Heart right ventricle (tissue), 16 donors: Measurements from ENCODE around the gene TNFAIP2. TPM values are rescaled to one million over a fixed set of nuclear protein-coding genes. Genes with fewer than 3 reads are reported as not detected.

Experiments
- ATAC-seq, 8 donors: fragments of 200-7000 bp; cut with Tn5 transposase; one replicate each; pipeline ENCODE4 v1.9.1; 2020; ENCODE audit warnings: mild to moderate bottlenecking in 8 of 8, moderate library complexity in 8 of 8, moderate number of reproducible peaks in 1 of 8
- DNase-seq, 2 donors: peaks; one replicate each; pipeline ENCODE4 v3.0.0-alpha.2; 2020
- H3K27ac ChIP-seq, 10 donors: fragments of 200-600 bp; sonication (generic) in 2 of 10; one replicate each; pipeline versions ENCODE4 v1.5.0 to v1.8.0; 2020 to 2022; ENCODE audit warnings: mild to moderate bottlenecking in 3 of 10
- H3K27me3 ChIP-seq, 7 donors: fragments of 200-600 bp; one replicate each; pipeline ENCODE4 v1.8.0; 2021 to 2022; ENCODE audit warnings: mild to moderate bottlenecking in 2 of 7
- H3K36me3 ChIP-seq, 9 donors: fragments of 200-600 bp; sonication (generic) in 1 of 9; one replicate each; pipeline versions ENCODE4 v1.5.0 to v1.8.0; 2020 to 2022; ENCODE audit warnings: mild to moderate bottlenecking in 2 of 9
- H3K4me1 ChIP-seq, 9 donors: fragments of 200-600 bp; sonication (generic) in 1 of 9; one replicate each; pipeline versions ENCODE4 v1.5.0 to v1.8.0; 2020 to 2022; ENCODE audit warnings: mild to moderate bottlenecking in 4 of 9
- H3K4me3 ChIP-seq, 10 donors: fragments of 200-600 bp; sonication (generic) in 2 of 10; one replicate each; pipeline versions ENCODE4 v1.5.0 to v1.8.0; 2020 to 2022; ENCODE audit warnings: mild to moderate bottlenecking in 7 of 10, moderate library complexity in 2 of 10
- H3K9me3 ChIP-seq, 11 donors: fragments of 200-600 bp in 10 of 11; sonication (generic) in 2 of 11; one replicate each; pipeline versions ENCODE4 v1.5.0 to v1.8.0; 2013 to 2022; ENCODE audit warnings: mild to moderate bottlenecking in 2 of 11, control low read depth in 1 of 11, moderate library complexity in 1 of 11
- WGBS, 2 donors: extraction: QIAGEN DNeasy Blood & Tissue Kit; methylation state at CpG; one replicate each; pipeline ENCODE4 v1.1.7; 2013; ENCODE audit warnings: inconsistent platforms in 1 of 2; 5-methylcytosine and 5-hydroxymethylcytosine counted together
- intact Hi-C, 10 donors: fragments of 100-400 bp; cut with DNase I; formaldehyde crosslinking; loops; one replicate each; pipeline versions ENCODE4 v1.11.1 to v1.14.2; 2022
- polyA plus RNA-seq, 2 donors: library from polyadenylated mRNA; stranded (reverse); fragments of 200-250 nt; gene quantifications; one replicate each; pipeline ENCODE4 v1.2.3, GENCODE V29; 2013
- total RNA-seq, 10 donors: library from RNA; stranded (reverse); fragmentation: NEBNext Ultra II Directional in 3 of 10; extraction: Animal tissue kit (Norgen Biotek cat#: 25700) in 3 of 10; gene quantifications; one replicate each; pipeline versions ENCODE4 v1.2.1 to v1.2.4, GENCODE V29; 2021 to 2023
- TF ChIP-seq, protein P1 (sequence below), 9 donors: fragments of 200-600 bp; sonication (generic) in 2 of 9; IDR thresholded peaks; one replicate each; pipeline versions ENCODE4 v1.5.0 to v1.8.0; 2021 to 2022; ENCODE audit warnings: antibody characterized with exemption in 9 of 9, mild to moderate bottlenecking in 5 of 9, moderate library complexity in 1 of 9
- donor health status: Arrhythmogenic right ventricular cardiomyopathy.
- donor health status: ischemic (EF 13 %, LVEDD 7.1; RV severe dilation, severe dysfunction).
- donor health status: healthy with polysubstance abuse.
- donor health status: DM: no; HTN: yes; CAD: no.
- donor health status: DM: no; HTN: no; CAD: no.
- donor health status: ischemic (EF 25% LVEDD 6.9; RV normal size, moderate dysfunction).
- donor health status: ischemic (EF 25% LVEDD 5.7; RV mildly dilated, moderate dysfunction).
- donor health status: healthy.
- donor health status: DM: yes; HTN: yes; CAD: no.
- donor health status: Ischemic cardiomyopathy.
- donor health status: ischemic (EF 35%, LVEDD 5.7; RV mildly dilated, moderate dysfunction).
- donor health status: nonischemic (EF 11% LVEDD 7.7; RV severe dilation, severe dysfunction).
- donor health status: DM: yes; HTN: yes; CAD: no.
- donor health status: PGD.
- donor health status: ischemic (EF 29% LVEDD 5.4; RV normal size, mild dysfunction).
- donor health status: nonischemic (EF 23%, LVEDD 6.1; RV moderate dilation, normal function).

The TNFAIP2 gene
- total and polyA plus RNA-seq, 12 donors = 21.8 to 138 (median 42.0) TPM

DNA sequence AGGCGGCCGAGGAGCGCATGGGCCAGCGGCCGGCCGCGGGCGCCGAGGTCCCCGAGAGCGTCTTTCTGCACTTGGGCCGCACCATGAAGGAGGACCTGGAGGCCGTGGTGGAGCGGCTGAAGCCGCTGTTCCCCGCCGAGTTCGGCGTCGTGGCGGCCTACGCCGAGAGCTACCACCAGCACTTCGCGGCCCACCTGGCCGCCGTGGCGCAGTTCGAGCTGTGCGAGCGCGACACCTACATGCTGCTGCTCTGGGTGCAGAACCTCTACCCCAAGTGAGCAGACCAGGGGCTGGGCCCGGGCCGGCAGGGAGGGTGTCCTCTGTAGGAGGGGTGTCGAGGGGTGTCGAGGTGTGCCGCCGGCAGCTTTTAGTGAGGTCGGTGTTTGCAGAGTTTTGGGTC is 4.1 kb downstream of the TNFAIP2 start:
- H3K4me3 ChIP-seq = peak overlapping the region in 1 of 10 donors; percentile 27

DNA sequence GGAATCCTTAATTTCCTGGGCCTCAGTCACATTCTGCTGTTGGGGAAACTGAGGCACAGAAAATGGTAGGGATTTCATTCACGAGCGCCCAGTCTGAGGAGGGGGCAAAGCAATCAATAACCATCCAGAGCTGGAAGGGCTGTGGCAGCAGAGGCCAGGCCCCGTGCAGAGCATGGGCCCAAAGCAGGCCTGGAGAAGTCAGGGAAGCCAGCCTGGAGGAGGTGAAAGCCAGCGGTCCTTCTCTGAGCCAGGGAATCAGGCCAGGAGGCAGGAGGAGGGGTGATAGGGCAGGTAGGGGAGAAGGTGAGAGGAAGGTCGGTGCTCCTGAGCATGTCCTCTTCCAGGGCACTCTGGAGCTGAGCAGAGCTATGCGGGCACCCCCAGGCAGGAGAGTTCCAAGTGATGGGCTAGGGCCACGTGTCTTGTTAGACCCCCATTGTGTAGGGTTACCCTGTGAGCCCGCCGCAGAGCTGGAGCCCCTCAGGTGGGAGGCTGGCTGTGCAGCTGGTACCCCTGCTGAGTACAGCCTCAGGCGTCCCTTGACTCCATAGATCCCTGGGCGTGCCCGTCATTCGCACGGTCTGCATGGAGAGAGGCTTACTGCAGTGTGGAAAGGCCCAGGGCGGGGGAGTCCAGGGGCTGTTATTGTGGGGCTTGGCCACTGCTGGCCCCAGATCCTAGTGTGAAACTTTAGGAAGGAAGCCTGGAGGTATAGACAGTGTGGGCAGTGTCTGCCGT is 4.8 kb downstream of the TNFAIP2 start:
- no peaks in the 10 kb centered on the region for H3K9me3 ChIP-seq
- DNase-seq = no peak
- WGBS, 2 donors = 94 to 97% methylated on average over 16 of the region's 16 CpGs
- H3K36me3 ChIP-seq = peaks cover 0 to 69% (median 10%) of the 10 kb centered on the region in 9 donors
- no peak for ATAC-seq
- H3K4me1 ChIP-seq = peaks cover 30 to 78% (median 60%) of the 10 kb centered on the region in 9 donors
- peaks cover 0 to 6% (median 0%) of the 10 kb centered on the region in 7 donors for H3K27me3 ChIP-seq
- H3K27ac ChIP-seq = peak overlapping the region in 2 of 10 donors; percentile 58 to 68
- intact Hi-C loops = no loop called here
- TF ChIP-seq, protein P1, sequence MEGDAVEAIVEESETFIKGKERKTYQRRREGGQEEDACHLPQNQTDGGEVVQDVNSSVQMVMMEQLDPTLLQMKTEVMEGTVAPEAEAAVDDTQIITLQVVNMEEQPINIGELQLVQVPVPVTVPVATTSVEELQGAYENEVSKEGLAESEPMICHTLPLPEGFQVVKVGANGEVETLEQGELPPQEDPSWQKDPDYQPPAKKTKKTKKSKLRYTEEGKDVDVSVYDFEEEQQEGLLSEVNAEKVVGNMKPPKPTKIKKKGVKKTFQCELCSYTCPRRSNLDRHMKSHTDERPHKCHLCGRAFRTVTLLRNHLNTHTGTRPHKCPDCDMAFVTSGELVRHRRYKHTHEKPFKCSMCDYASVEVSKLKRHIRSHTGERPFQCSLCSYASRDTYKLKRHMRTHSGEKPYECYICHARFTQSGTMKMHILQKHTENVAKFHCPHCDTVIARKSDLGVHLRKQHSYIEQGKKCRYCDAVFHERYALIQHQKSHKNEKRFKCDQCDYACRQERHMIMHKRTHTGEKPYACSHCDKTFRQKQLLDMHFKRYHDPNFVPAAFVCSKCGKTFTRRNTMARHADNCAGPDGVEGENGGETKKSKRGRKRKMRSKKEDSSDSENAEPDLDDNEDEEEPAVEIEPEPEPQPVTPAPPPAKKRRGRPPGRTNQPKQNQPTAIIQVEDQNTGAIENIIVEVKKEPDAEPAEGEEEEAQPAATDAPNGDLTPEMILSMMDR (IDR thresholded peaks at IDR 0.05) = no peak
- no peak overlapping the region for H3K4me3 ChIP-seq

More for the DNA sequence above, 4.1 kb downstream of the TNFAIP2 start:
- Histone ChIP-seq H3K9me3 (no peaks in the 10 kb centered on the region), H3K27ac (peak overlapping the region in 1 of 10 donors; percentile 63), H3K36me3 (peaks cover 0 to 63% (median 8%) of the 10 kb centered on the region in 9 donors), H3K27me3 (peaks cover 0 to 6% (median 0%) of the 10 kb centered on the region in 7 donors), H3K4me1 (peaks cover 35 to 85% (median 65%) of the 10 kb centered on the region in 9 donors)
- intact Hi-C loops = no loop called here
- ATAC-seq (no peak), DNase-seq (no peak)
- TF ChIP-seq, protein P1 (IDR thresholded peaks at IDR 0.05) = no peak
- 51 to 66% methylated on average over 39 of the region's 39 CpGs for WGBS, 2 donors

DNA sequence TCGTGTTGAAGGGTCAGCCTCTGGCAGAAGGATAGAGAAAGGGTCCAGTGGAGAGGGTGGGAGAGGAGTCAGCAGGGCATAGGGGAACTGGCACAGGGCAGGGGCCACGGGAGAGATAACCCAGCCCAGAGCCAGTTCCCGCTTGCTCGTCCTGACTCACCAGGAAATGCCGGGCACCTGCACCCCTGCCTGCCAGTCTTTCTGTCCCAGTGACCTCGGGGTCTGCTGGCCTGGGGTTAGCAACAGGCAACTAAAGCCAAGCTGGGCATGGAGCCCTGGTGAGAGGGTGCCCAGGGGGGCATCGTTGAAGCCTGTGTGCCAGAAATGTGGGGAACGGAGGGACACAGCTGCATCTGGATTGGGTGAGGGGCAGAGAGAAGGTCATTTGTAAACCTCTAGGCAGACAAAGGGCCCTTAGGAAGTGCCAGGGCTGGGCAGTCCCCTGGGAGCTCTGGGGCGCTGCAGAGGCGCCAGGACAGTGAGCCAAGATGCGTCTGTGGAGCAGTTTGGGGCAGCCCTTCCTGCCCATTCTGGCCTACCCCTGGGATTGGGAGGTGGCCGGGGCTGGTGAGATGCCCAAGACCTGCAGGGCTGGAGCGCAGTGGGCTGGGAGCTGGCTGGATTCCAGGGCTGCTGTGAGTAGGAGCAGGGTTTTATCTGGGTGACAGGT is 5.5 kb downstream of the TNFAIP2 start:
- WGBS, 2 donors = 69 to 70% methylated on average over 13 of the region's 13 CpGs
- no peak for DNase-seq
- peaks cover 30 to 72% (median 56%) of the 10 kb centered on the region in 9 donors for H3K4me1 ChIP-seq
- peaks cover 0 to 77% (median 10%) of the 10 kb centered on the region in 9 donors for H3K36me3 ChIP-seq
- ATAC-seq = peak in 1 of 8 donors; percentile 50
- H3K27ac ChIP-seq = peak overlapping the region in 3 of 10 donors; percentile 3 to 68 (median 58)
- no peak overlapping the region for H3K4me3 ChIP-seq
- peaks cover 0 to under 1% (median 0%) of the 10 kb centered on the region in 7 donors for H3K27me3 ChIP-seq
- intact Hi-C loops = no loop called here
- no peaks in the 10 kb centered on the region for H3K9me3 ChIP-seq
- TF ChIP-seq, protein P1 (IDR thresholded peaks at IDR 0.05) = no peak

DNA sequence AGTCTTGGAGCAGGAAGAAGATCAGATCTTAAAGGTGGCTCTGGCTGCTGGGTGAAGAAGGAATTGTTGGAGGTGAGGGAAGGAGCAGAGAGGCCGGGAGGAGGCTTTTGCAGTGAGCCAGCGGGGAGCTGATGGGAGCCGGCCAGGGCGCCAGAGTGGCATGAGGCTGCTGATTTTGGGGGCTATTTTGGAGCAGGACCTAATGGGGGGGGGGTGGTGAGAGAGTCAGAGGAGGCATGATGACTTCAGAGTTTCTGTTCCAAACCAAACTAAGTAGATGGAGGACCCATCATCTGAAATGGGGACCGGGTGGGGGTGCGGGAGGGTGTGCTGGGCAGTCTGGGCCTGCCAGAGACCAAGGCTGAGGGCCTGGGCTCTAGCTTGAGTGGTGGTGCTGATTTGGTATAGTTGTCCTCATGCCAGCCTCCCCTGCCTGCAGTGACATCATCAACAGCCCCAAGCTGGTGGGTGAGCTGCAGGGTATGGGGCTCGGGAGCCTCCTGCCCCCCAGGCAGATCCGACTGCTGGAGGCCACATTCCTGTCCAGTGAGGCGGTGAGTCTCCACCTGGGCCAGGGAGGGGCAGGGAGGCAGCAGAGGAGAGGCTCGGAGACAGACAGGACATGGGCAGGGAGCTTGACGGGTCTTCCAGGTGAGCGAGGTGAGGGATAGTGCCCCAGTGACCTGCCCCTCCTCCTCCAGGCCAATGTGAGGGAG is 6.2 kb downstream of the TNFAIP2 start:
- H3K9me3 ChIP-seq = no peaks in the 10 kb centered on the region
- no peak overlapping the region for H3K27ac ChIP-seq
- ATAC-seq = no peak
- TF ChIP-seq, protein P1 (IDR thresholded peaks at IDR 0.05) = no peak
- 93 to 96% methylated on average over 12 of the region's 12 CpGs for WGBS, 2 donors
- H3K4me3 ChIP-seq = no peak overlapping the region
- peaks cover 0 to 84% (median 10%) of the 10 kb centered on the region in 9 donors for H3K36me3 ChIP-seq
- H3K4me1 ChIP-seq = peaks cover 24 to 65% (median 49%) of the 10 kb centered on the region in 9 donors
- H3K27me3 ChIP-seq = no peaks in the 10 kb centered on the region
- no peak for DNase-seq
- intact Hi-C loops = no loop called here
